MCF 10A (cell line): ENCODE results near the gene DEDD. TPM values are rescaled to one million over a fixed set of nuclear protein-coding genes. Genes with fewer than 3 reads are reported as not detected.

ENCODE experiments used
- BruUV-seq: library from RNA; stranded (reverse); fragments of 400-500 nt; replicated peaks from 2 replicates; lab custom pipeline; 2021; lab: Mats Ljungman, UMichigan
- CTCF ChIA-PET: fragments of 300-600 bp; sonication (Branson Sonifier 250); formaldehyde crosslinking; extraction: SDS; loops from one replicate; lab custom pipeline; 2021; ENCODE audit warnings: antibody characterized with exemption, inconsistent platforms; lab: Yijun Ruan, JAX
- POLR2A ChIA-PET: fragments of 300-600, 350-650 bp; sonication (Branson Sonifier 250); formaldehyde crosslinking; extraction: SDS; loops from one replicate; lab custom pipeline; 2020; ENCODE audit warnings: antibody characterized with exemption, inconsistent platforms; lab: Yijun Ruan, JAX
- DNase-seq: peaks from one replicate; pipeline ENCODE4 v3.0.0-alpha.2; 2018; ENCODE audit not compliant: unreplicated experiment
- H3K27ac Mint-ChIP-seq: one replicate; pipeline ENCODE4 v1.8.0; 2022; ENCODE audit warnings: mild to moderate bottlenecking, low read depth, mixed read lengths; ENCODE audit not compliant: unreplicated experiment
- H3K27me3 Mint-ChIP-seq: one replicate; pipeline ENCODE4 v1.8.0; 2022; ENCODE audit warnings: mixed read lengths; ENCODE audit not compliant: insufficient read depth, unreplicated experiment
- H3K36me3 Mint-ChIP-seq: one replicate; pipeline ENCODE4 v1.8.0; 2022; ENCODE audit warnings: mild to moderate bottlenecking, moderate library complexity, mixed read lengths; ENCODE audit not compliant: insufficient read depth, unreplicated experiment
- H3K4me1 Mint-ChIP-seq: one replicate; pipeline ENCODE4 v1.8.0; 2022; ENCODE audit warnings: mixed read lengths; ENCODE audit not compliant: insufficient read depth, unreplicated experiment
- H3K4me3 Mint-ChIP-seq: one replicate; pipeline ENCODE4 v1.8.0; 2022; ENCODE audit warnings: mild to moderate bottlenecking, moderate library complexity, mixed read lengths; ENCODE audit not compliant: unreplicated experiment
- H3K9me3 Mint-ChIP-seq: one replicate; pipeline ENCODE4 v1.8.0; 2022; ENCODE audit warnings: mixed read lengths; ENCODE audit not compliant: unreplicated experiment
- CTCF ChIP-seq: fragments of 200-600 bp; IDR thresholded peaks from one replicate; pipeline ENCODE4 v1.8.0; 2022; ENCODE audit warnings: antibody characterized with exemption, mild to moderate bottlenecking; ENCODE audit not compliant: unreplicated experiment
- intact Hi-C: fragments of 100-400 bp; cut with micrococcal nuclease; formaldehyde crosslinking; loops from 2 replicates; pipeline ENCODE4 v1.14.1; 2022
- total RNA-seq: library from RNA; stranded (reverse); gene quantifications from 2 replicates; pipeline ENCODE4 v1.2.3, GENCODE V29; 2022

The DEDD gene
- total RNA-seq, 1 experiment from 2014 or later: 73.6 TPM

- Mint-ChIP-seq H3K36me3 (peaks cover 68% of the 10 kb centered on the region), H3K9me3 (no peaks in the 10 kb centered on the region)
Measured at GRCh38 chr1:161161652-161162051, 29.2 kb upstream of the DEDD start.

GRCh38 chr1:161160671-161161145 is 28.2 kb upstream of the DEDD start:
- no TSS peak for BruUV-seq
- H3K9me3 Mint-ChIP-seq: no peaks in the 10 kb centered on the region

More at GRCh38 chr1:161161652-161162051, 29.2 kb upstream of the DEDD start:
- ChIA-PET CTCF (interaction anchor here (0.6 to 1.3 kb wide), 6 partner anchors 14 to 220 kb away, joined by 3 read pairs; no protein-coding TSS in a partner anchor), POLR2A (interaction anchor here (0.6 to 1.5 kb wide), 4 partner anchors 8 to 696 kb away, joined by 3 to 7 read pairs (median 4); partner anchors contain the start of genes B4GALT3, NDUFS2 and UFC1)
- Mint-ChIP-seq H3K4me3 (no peak overlapping the region), H3K27me3 (no peaks in the 10 kb centered on the region), H3K4me1 (peaks cover 53% of the 10 kb centered on the region), H3K27ac (peak overlapping the region; percentile 25)
- intact Hi-C loops: no loop called here
- no peak for TF ChIP-seq CTCF
- no TSS peak for BruUV-seq
- no peak for DNase-seq

GRCh38 chr1:161159913-161160243 is 27.4 kb upstream of the DEDD start:
- H3K36me3 Mint-ChIP-seq: peaks cover 58% of the 10 kb centered on the region
- H3K9me3 Mint-ChIP-seq: no peaks in the 10 kb centered on the region
- H3K27ac Mint-ChIP-seq: peak overlapping the region; percentile 94
- H3K4me1 Mint-ChIP-seq: peaks cover 45% of the 10 kb centered on the region
- CTCF ChIA-PET: interaction anchor here (0.6 kb wide), 1 partner anchor 151 kb away, joined by 4 read pairs; no protein-coding TSS in a partner anchor
- no peak for TF ChIP-seq CTCF
- H3K4me3 Mint-ChIP-seq: peak overlapping the region; percentile 87
- POLR2A ChIA-PET: interaction anchor here (0.7 to 3.5 kb wide), 3 partner anchors 21 to 43 kb away, joined by 3 to 20 read pairs (median 13); partner anchors contain the start of genes NDUFS2, NIT1 and PFDN2
- BruUV-seq: no TSS peak
- H3K27me3 Mint-ChIP-seq: no peaks in the 10 kb centered on the region
- no peak for DNase-seq
- intact Hi-C loops: no loop called here

More at GRCh38 chr1:161160671-161161145, 28.2 kb upstream of the DEDD start:
- Mint-ChIP-seq H3K4me3 (peak overlapping the region; percentile 87), H3K27me3 (no peaks in the 10 kb centered on the region), H3K27ac (no peak overlapping the region), H3K36me3 (peaks cover 66% of the 10 kb centered on the region), H3K4me1 (peaks cover 45% of the 10 kb centered on the region)
- DNase-seq: no peak
- intact Hi-C loops: no loop called here
- CTCF ChIA-PET: interaction anchor here (0.6 to 0.7 kb wide), 2 partner anchors 150 to 1963 kb away, joined by 3 to 4 read pairs; no protein-coding TSS in a partner anchor
- POLR2A ChIA-PET: interaction anchor here (0.8 kb wide), 2 partner anchors 41 to 153 kb away, joined by 3 to 4 read pairs; partner anchors contain the start of genes NDUFS2 and SDHC
- no peak for TF ChIP-seq CTCF

GRCh38 chr1:161159087-161159912 is 26.8 kb upstream of the DEDD start, which contains the start of gene USP21:
Gene USP21, plus strand, starts transcription at chr1:161159500. Its CDS starts 1,141 bp downstream, at chr1:161160641.
- Mint-ChIP-seq H3K9me3 (no peaks in the 10 kb centered on the region), H3K36me3 (peaks cover 52% of the 10 kb centered on the region), H3K4me1 (peaks cover 45% of the 10 kb centered on the region), H3K27ac (peak within 1 kb of the TSS; percentile 94), H3K4me3 (peak within 1 kb of the TSS; percentile 87), H3K27me3 (no peaks in the 10 kb centered on the region)
- CTCF ChIA-PET: interaction anchor here (0.8 to 2.4 kb wide), 5 partner anchors 11 to 33 kb away, joined by 3 to 11 read pairs (median 3); no protein-coding TSS in a partner anchor
- POLR2A ChIA-PET: interaction anchor here (0.7 to 3.5 kb wide), 11 partner anchors 8 to 206 kb away, joined by 3 to 23 read pairs (median 9); partner anchors contain the start of genes B4GALT3, DEDD, F11R and NDUFS2
- peak; percentile 94 for DNase-seq
- TSS peak; percentile 1 for BruUV-seq
- peak; percentile 55 for TF ChIP-seq CTCF
- intact Hi-C loops: no loop called here
